Measurements from ENCODE around the gene RELA.
"Not testable (repeated sequence)": the region's sequence is repeated elsewhere in the genome, so short reads cannot be mapped to it uniquely, and the experiment has no call there.

The RELA gene

DNA sequence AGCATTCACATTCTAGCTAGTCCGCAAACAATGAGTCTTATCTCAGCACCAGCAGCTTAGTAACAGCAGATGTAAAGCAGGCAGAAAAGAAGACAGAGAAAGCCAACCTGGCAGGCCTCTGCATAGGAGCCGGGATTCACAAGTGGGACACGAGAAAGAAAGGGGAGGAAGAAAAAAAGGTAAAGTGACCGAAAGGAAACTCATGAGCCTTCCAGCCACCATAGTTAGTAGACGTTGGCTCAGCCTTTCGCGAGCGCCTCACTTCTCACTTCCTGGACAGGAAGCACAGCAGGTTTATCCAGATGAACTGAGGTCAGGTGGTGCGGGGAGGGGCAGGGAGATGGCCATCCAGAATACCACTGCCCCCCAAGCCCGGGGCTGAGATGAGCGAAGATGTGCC lies 29.7 kb upstream of the RELA start:
- TF ChIP-seq, protein P1, sequence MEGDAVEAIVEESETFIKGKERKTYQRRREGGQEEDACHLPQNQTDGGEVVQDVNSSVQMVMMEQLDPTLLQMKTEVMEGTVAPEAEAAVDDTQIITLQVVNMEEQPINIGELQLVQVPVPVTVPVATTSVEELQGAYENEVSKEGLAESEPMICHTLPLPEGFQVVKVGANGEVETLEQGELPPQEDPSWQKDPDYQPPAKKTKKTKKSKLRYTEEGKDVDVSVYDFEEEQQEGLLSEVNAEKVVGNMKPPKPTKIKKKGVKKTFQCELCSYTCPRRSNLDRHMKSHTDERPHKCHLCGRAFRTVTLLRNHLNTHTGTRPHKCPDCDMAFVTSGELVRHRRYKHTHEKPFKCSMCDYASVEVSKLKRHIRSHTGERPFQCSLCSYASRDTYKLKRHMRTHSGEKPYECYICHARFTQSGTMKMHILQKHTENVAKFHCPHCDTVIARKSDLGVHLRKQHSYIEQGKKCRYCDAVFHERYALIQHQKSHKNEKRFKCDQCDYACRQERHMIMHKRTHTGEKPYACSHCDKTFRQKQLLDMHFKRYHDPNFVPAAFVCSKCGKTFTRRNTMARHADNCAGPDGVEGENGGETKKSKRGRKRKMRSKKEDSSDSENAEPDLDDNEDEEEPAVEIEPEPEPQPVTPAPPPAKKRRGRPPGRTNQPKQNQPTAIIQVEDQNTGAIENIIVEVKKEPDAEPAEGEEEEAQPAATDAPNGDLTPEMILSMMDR (IDR thresholded peaks at IDR 0.05; ENCODE audit: extremely low read depth, missing control alignments), result no peak
- DNase-seq (ENCODE audit: low spot score), result no peak

DNA sequence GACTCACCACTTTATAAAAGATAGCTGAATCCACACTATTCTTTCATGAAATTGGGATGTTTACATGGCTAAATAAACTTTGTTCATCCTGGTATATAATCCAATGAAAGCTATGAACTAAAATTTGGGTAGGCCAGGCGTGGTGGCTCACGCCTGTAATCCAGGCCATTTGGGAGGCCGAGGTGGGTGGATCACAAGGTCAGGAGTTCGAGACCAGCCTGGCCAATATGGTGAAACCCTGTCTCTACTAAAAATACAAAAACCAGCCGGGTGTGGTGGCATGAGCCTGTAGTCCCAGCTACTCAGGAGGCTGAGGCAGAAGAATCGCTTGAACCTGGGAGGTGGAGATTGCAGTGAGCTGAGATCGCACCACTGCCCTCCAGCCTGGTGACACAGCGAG lies 29.1 kb upstream of the RELA start:
- DNase-seq (ENCODE audit: low spot score), result not testable (repeated sequence)

DNA sequence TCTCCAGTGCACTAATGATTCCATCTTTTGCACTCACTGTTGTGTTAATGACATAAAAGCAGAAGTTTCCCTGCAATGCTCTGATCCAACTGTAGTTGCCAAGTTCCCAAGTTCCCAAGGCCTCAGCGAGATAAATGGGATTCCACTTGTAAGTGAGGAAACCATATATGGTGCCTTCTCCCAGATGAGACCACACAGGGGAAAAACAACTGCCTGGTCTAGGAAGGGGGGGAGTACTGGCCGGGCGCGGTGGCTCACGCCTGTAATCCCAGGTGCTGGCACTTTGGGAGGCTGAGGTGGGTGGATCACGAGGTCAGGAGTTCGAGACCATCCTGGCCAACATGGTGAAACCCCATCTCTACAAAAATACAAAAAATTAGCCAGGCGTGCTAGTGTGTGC lies 23.3 kb upstream of the RELA start:
- DNase-seq (ENCODE audit: low spot score), result no peak
- TF ChIP-seq, protein P1 (IDR thresholded peaks at IDR 0.05; ENCODE audit: extremely low read depth, missing control alignments), result no peak

DNA sequence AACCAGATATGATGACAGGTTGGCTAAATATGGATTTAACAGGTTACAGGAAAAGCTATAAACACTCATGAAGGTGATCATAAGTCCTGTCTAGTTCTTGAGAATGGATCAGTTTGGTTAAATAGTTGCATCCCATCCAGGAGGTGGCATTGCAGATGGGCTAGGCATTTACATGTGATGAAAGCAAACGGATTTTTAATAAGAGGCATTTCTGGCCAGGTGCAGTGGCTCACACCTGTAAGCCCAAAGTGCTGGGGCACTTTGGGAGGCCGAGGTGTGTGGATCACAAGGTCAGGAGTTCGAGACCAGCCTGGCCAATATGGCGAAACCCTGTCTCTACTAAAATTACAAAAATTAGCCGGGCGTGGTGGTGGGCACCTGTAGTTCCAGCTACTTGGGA lies 20.8 kb upstream of the RELA start:
- DNase-seq (ENCODE audit: low spot score), result not testable (repeated sequence)

DNA sequence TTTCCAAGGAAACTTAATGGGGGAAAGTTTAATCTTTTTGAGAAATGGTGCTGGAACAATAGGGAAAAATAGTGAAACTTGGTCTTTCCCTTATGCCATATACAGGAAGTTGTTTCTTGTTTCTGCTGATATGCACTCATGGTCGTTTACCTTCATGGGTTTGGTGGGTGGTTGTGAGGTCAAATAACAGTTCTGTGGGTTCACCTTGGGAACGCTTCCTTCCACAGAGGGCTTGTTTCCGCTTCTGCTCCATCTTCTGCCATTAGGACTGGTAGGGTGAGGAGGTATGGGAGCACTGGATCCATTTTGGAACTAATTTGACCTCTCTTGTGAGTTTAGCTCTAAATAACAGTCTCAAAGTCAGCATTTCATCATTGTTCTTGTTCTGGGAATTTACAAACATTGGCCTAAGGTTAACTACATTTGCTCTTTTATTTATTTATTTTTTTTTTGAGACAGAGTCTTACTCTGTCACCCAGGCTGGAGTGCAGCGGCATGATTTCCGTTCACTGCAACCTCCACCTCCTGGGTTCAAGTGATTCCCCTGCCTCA lies 17.6 kb upstream of the RELA start:
- TF ChIP-seq, protein P1 (IDR thresholded peaks at IDR 0.05; ENCODE audit: extremely low read depth, missing control alignments), result no peak
- no peak for DNase-seq (ENCODE audit: low spot score)

DNA sequence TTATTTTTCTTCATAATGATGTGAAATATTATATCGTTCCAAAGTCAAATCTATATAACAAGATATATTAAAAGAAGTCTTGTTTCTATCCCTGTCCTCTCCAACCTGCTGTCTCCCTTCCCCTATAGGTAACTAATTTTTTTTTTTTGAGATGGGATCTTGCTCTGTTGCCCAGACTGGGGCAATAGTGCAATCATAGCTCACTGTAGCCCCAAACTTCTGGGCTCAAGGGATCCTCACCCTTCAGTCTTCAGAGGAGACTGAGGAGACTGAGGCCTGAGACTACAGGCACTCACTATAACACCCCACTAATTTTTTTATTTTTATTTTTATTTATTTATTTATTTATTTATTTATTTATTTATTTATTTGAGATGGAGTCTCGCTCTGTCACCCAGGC lies 10.3 kb upstream of the RELA start:
- no peak for DNase-seq (ENCODE audit: low spot score)
- TF ChIP-seq, protein P1 (IDR thresholded peaks at IDR 0.05; ENCODE audit: extremely low read depth, missing control alignments), result no peak

DNA sequence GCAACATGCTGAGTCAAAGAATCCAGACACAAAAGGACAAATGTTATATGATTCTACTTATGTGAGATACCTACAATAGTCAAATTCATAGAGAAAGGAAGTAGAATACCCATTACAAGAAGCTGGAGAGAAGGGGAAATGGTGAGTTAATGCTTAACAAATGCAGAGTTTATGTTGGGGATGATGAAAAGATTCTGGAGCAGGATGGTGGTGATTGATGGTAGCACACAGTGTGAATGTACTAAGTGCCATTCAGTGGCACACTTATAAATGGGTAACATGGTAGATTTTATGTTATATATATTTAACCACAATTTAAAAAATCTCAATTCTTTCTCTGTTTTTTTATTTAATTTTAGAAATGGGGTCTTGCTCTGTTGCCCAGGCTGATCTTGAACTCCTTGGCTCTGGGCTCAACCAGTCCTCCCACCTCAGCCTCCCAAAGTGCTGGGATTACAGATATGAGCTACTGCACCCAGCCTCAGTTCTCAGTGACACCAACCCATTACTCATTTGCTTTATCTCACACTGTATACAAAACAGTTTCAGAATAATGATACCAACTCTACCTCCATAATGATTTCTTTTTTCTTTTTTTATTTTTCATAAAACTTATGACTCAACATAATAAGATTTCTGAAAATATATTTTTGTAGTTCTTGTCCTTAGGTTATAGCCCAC lies 9.6 kb upstream of the RELA start:
- DNase-seq (ENCODE audit: low spot score), result no peak
- TF ChIP-seq, protein P1 (IDR thresholded peaks at IDR 0.05; ENCODE audit: extremely low read depth, missing control alignments), result no peak

DNA sequence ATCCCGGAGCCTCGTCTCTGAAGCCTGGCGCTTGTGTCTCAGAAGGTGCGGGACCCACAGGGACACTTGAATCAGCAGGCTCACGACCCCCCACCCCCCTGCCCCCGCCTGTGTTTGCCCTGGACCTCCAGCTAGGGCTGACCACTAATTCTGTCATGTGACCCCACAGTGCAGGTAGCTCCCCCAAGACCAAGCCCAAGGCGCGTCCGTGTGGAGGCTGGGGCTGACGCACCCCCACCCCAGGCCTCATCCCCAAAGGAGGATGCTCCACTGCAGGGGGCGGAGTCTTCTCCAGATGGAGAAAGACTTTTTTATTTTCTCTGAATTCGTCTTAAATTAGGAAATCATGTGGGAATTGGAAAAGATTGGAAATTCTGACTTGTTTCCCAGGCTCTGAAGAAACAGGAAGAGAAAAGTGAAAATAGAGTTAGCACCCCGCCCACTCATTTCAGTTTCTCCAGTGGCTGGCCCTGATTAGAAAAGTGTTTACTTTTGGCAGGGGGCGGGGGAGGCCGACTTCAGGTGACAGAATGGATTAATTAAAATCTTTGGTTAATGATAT lies 1.0 kb upstream of the RELA start:
- TF ChIP-seq, protein P1 (IDR thresholded peaks at IDR 0.05; ENCODE audit: extremely low read depth, missing control alignments), result no peak
- DNase-seq (ENCODE audit: low spot score), result no peak
